Psoas muscle (tissue), 8 donors: ENCODE results near the gene PRDM7. TPM values are rescaled to one million over a fixed set of nuclear protein-coding genes. Genes with fewer than 3 reads are reported as not detected.

Experiments
- ATAC-seq, 4 donors: fragments of 200-7000 bp; cut with Tn5 transposase; one replicate each; pipeline ENCODE4 v1.9.1; 2020; ENCODE audit warnings: moderate library complexity in 3 of 4, mild to moderate bottlenecking in 2 of 4
- DNase-seq, 2 donors: peaks; one replicate each; pipeline ENCODE4 v3.0.0-alpha.2; 2020
- H3K27ac ChIP-seq: fragments of 200-600 bp; one replicate; pipeline ENCODE4 v1.8.0; 2022
- H3K27me3 ChIP-seq, 3 donors: fragments of 200-600 bp in 1 of 3; one replicate each; pipeline versions ENCODE4 v1.6.1 to v1.8.0; 2013 to 2022; ENCODE audit warnings: low read length in 2 of 3, mild to moderate bottlenecking in 2 of 3, moderate library complexity in 1 of 3; ENCODE audit not compliant: insufficient read depth in 3 of 3
- H3K36me3 ChIP-seq, 2 donors: fragments of 200-600 bp in 1 of 2; one replicate each; pipeline versions ENCODE4 v1.6.1 to v1.8.0; 2013 to 2022; ENCODE audit warnings: low read depth in 1 of 2, mild to moderate bottlenecking in 1 of 2, moderate library complexity in 1 of 2; ENCODE audit not compliant: insufficient read depth in 1 of 2
- H3K4me1 ChIP-seq: fragments of 200-600 bp; one replicate; pipeline ENCODE4 v1.8.0; 2022
- H3K4me3 ChIP-seq: fragments of 200-600 bp; one replicate; pipeline ENCODE4 v1.8.0; 2022; ENCODE audit warnings: mild to moderate bottlenecking
- H3K9me3 ChIP-seq: fragments of 200-600 bp; one replicate; pipeline ENCODE4 v1.8.0; 2022
- WGBS, 3 donors: extraction: QIAGEN DNeasy Blood & Tissue Kit; methylation state at CpG; one replicate each; pipeline versions ENCODE4 v1.1.6 to v1.1.7; 2013; 5-methylcytosine and 5-hydroxymethylcytosine counted together
- intact Hi-C, 2 donors: fragments of 100-400 bp; cut with DNase I; formaldehyde crosslinking; loops; one replicate each; pipeline versions ENCODE4 v1.11.0 to v1.14.2; 2022
- polyA plus RNA-seq, 3 donors: library from polyadenylated mRNA; stranded (reverse); fragments of 200-250 nt; gene quantifications; one replicate each; pipeline ENCODE4 v1.2.3, GENCODE V29; 2013
- total RNA-seq, 4 donors: library from RNA; stranded (reverse); fragmentation: NEBNext Ultra II Directional in 2 of 4; extraction: Animal tissue kit (Norgen Biotek cat#: 25700) in 2 of 4; gene quantifications; one replicate each; pipeline versions ENCODE4 v1.2.1 to v1.2.4, GENCODE V29; 2021 to 2023
- TF ChIP-seq, protein P1 (sequence below): fragments of 200-600 bp; IDR thresholded peaks from one replicate; pipeline ENCODE4 v1.8.0; 2022; ENCODE audit warnings: antibody characterized with exemption
- donor health status: healthy with polysubstance abuse.
- donor health status: DM: no; HTN: no; CAD: no; lungs with moderate emphysema.
- donor health status: Bipolar disorder and iron deficiency.
- donor health status: healthy.
- donor health status: DM: yes; HTN: yes; CAD: no.
- donor health status: DM: no; HTN: no; CAD: no.
- donor health status: DM: no; HTN: no; CAD: no.
- donor health status: DM: yes; HTN: yes; CAD: no.

PRDM7 gene
- total and polyA plus RNA-seq, 7 donors, result not detected

- WGBS, 3 donors, result 88 to 96% (median 93%) methylated on average over 8 of the region's 8 CpGs
- no peak overlapping the region for H3K4me3 ChIP-seq
These were observed 6.0 kb upstream of the PRDM7 start for GRCh38 chr16:90083139-90083538.

GRCh38 chr16:90081606-90081970 lies 4.5 kb upstream of the PRDM7 start:
- Histone ChIP-seq H3K4me3 (no peak overlapping the region), H3K4me1 (no peaks in the 10 kb centered on the region), H3K27me3 (peaks cover 0 to 10% (median 0%) of the 10 kb centered on the region in 3 donors), H3K9me3 (no peaks in the 10 kb centered on the region), H3K36me3 (no peaks in the 10 kb centered on the region), H3K27ac (no peak overlapping the region)
- intact Hi-C loops, result no loop called here
- ATAC-seq, result no peak
- no peak for DNase-seq
- 14 to 46% (median 16%) methylated on average over 7 of the region's 7 CpGs for WGBS, 3 donors
- TF ChIP-seq, protein P1, sequence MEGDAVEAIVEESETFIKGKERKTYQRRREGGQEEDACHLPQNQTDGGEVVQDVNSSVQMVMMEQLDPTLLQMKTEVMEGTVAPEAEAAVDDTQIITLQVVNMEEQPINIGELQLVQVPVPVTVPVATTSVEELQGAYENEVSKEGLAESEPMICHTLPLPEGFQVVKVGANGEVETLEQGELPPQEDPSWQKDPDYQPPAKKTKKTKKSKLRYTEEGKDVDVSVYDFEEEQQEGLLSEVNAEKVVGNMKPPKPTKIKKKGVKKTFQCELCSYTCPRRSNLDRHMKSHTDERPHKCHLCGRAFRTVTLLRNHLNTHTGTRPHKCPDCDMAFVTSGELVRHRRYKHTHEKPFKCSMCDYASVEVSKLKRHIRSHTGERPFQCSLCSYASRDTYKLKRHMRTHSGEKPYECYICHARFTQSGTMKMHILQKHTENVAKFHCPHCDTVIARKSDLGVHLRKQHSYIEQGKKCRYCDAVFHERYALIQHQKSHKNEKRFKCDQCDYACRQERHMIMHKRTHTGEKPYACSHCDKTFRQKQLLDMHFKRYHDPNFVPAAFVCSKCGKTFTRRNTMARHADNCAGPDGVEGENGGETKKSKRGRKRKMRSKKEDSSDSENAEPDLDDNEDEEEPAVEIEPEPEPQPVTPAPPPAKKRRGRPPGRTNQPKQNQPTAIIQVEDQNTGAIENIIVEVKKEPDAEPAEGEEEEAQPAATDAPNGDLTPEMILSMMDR, result no peak

More at GRCh38 chr16:90083139-90083538, 6.0 kb upstream of the PRDM7 start:
- H3K27me3 ChIP-seq, result peaks cover 0 to 10% (median 0%) of the 10 kb centered on the region in 3 donors
- DNase-seq, result no peak
- intact Hi-C loops, result no loop called here
- no peak overlapping the region for H3K27ac ChIP-seq
- no peak for ATAC-seq
- H3K4me1 ChIP-seq, result no peaks in the 10 kb centered on the region
- TF ChIP-seq, protein P1, result no peak
- H3K36me3 ChIP-seq, result no peaks in the 10 kb centered on the region
- H3K9me3 ChIP-seq, result no peaks in the 10 kb centered on the region

DNA sequence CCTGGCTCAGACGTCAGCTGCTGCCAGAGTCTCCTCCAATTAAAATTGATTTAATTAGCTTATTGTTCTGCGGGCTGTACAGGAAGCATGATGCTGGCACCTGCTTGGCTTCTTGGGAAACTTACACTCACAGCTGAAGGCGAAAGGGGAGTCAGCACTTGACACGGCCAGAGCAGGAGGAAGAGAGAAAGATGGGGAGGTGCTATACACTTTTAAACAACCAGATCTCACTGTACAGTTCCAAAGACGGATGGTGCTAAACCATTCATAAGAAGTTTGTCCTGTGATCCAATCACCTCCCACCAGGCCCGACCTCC lies 1.4 kb upstream of the PRDM7 start:
- intact Hi-C loops, result no loop called here
- no peak overlapping the region for H3K4me3 ChIP-seq
- no peak overlapping the region for H3K27ac ChIP-seq
- DNase-seq (no peak), ATAC-seq (no peak)
- H3K36me3 ChIP-seq, result no peaks in the 10 kb centered on the region
- H3K4me1 ChIP-seq, result no peaks in the 10 kb centered on the region
- TF ChIP-seq, protein P1, result no peak
- H3K9me3 ChIP-seq, result no peaks in the 10 kb centered on the region
- 47 to 57% (median 56%) methylated on average over 6 of the region's 6 CpGs for WGBS, 3 donors
- peaks cover 0 to 10% (median 0%) of the 10 kb centered on the region in 3 donors for H3K27me3 ChIP-seq

GRCh38 chr16:90077757-90078578 lies 837 bp upstream of the PRDM7 start:
- intact Hi-C loops, result no loop called here
- no peaks in the 10 kb centered on the region for H3K4me1 ChIP-seq
- DNase-seq, result no peak
- no peaks in the 10 kb centered on the region for H3K36me3 ChIP-seq
- ATAC-seq, result peak; percentile 17 to 45 (median 32)
- H3K4me3 ChIP-seq, result peak overlapping the region; percentile 61
- H3K27ac ChIP-seq, result no peak overlapping the region
- TF ChIP-seq, protein P1, result no peak
- 32 to 46% (median 38%) methylated on average over 23 of the region's 23 CpGs for WGBS, 3 donors
- H3K27me3 ChIP-seq, result peaks cover 0 to 10% (median 0%) of the 10 kb centered on the region in 3 donors
- H3K9me3 ChIP-seq, result no peaks in the 10 kb centered on the region
